GM18868 (cell line): ENCODE data around the gene MYLIP.

Experiments
- ATAC-seq: cut with Tn5 transposase; IDR thresholded peaks from one replicate; pipeline ENCODE4 v1.9.1; 2021; ENCODE audit warnings: mild to moderate bottlenecking, moderate library complexity; ENCODE audit not compliant: unreplicated experiment

Gene MYLIP

GRCh38 chr6:16128759-16129622, at the start of gene MYLIP:
Gene MYLIP (plus strand): TSS chr6:16129086. CDS start chr6:16129323, 237 bp downstream.
- peak; percentile 82 for ATAC-seq

DNA sequence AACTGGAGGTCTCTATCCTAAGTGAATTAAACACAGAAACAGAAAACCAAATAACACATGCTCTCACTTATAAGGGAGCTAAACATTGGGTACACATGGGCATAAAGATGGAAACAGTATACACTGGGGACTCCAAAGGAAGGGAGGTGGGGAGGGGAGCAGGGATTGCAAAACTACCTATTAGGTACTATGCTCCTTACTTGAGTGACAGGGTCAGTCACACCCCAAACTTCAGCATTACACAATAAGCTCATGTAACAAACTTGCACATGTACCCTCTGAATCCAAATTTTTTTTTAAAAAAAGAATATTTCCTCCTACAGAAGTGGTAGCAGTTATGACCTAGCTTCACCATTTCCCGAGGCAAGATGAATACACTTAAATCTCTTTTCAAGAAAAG, 49.5 kb upstream of the MYLIP start:
- ATAC-seq: no peak

DNA sequence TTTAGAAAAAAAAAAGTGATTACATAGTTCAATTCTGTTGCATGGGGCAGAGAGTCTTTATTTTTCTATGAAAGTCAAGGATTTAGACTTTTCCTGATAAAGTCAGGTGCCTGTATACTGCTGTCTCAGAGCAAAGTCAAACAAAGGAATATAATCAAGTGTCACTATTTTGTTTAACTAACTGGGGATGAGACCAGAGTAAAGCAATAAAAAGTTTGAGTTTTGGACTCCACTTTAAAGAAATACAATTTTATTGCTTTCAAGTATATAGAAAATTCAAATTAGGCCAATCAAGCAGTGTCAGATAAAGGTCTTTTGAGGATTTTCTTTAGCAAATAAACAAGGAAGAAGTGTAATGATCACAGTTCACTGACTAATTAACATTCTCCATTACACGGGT, 48.7 kb upstream of the MYLIP start:
- ATAC-seq: no peak

DNA sequence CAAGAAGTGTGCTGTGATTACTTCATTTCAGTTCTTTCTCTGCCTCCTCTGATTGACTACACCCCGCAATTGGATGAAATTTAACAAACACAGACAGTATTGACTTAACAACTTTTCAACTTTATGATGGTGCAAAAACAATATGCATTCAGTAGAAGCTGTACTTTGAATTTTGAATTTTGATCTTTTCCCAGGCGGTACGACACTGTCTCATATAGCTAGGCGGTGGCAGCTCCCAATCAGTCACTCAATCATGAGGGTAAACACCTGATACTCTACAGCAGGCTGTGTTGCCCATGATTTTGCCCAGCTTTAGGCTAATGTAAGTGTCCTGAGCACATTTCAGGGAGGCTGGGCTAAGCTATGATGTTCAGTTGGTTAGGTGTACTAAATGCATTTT, 47.6 kb upstream of the MYLIP start:
- no peak for ATAC-seq

DNA sequence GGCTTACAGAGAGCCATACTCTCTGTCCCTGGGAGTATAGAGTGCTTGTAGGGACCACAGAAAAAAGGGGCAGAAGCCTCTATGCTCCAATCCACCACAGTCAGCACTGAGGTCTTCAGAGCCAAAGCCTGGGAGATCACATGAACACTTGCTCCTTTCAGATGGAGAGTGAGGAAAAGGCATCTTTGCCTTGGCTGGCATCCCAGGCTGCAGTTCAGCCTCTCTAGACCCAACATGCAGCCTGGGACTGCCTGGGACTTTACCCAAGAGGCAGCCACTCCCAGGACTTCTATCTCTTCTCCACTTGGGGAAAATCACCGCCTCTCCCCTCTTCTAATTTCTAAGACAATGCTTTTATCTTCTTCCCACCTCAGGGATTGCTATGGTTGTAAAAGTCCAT, 46.5 kb upstream of the MYLIP start:
- ATAC-seq: no peak

DNA sequence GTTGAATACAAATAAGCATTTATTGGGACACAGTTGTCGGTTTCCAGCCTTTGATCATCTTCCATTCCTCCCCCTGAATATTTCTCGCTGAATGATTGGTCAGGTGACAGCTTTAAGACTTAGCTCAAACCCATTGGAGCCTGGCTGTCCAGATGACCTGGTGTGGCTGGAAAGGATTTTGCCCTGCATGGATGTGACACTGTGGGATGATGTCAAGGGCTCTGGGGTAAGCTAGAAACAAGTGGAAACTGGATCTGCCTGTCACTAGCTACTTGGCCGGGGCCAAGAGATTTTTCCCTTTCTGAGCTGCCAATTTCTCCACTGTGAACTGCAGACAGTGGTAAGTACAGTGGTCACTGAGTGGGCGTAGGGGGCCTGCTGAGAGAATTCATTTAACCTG, 41.9 kb upstream of the MYLIP start:
- ATAC-seq: no peak

DNA sequence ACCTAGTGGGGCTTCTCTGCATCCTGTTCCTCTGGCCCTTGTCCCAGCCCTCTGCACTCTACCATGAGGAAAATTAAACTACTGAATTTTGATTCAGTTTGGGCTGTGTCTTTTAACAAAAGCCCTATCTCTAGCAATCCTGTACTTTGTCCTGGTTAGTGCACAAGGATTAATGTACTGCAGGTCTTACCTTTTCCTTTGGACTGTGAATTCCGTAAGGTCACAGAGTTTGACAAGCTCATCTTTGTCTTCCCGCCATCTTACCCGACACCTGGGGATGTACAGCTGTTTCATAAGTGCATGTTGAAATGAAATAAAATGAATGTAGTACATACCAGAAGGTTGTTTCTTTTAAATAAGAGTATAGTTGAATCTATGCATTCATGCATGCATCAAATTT, 41.5 kb upstream of the MYLIP start:
- no peak for ATAC-seq

DNA sequence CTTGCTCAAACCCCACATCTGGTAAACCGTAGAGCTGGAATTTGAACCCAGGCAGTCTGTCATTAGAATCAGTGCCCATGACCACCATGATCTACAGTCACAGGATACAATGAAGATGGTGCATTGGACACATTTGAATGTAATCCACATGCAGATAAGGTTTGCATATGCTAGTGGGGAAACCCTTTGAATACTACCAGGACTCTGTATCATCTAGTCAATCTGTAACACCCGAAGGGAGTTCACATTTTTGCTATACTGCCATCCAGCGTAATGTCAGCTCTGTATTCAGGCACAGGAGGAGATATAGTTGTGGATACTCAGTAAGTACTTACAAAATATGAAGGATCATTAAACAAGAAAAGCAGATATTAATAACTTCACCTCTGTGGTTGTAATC, 40.5 kb upstream of the MYLIP start:
- no peak for ATAC-seq

DNA sequence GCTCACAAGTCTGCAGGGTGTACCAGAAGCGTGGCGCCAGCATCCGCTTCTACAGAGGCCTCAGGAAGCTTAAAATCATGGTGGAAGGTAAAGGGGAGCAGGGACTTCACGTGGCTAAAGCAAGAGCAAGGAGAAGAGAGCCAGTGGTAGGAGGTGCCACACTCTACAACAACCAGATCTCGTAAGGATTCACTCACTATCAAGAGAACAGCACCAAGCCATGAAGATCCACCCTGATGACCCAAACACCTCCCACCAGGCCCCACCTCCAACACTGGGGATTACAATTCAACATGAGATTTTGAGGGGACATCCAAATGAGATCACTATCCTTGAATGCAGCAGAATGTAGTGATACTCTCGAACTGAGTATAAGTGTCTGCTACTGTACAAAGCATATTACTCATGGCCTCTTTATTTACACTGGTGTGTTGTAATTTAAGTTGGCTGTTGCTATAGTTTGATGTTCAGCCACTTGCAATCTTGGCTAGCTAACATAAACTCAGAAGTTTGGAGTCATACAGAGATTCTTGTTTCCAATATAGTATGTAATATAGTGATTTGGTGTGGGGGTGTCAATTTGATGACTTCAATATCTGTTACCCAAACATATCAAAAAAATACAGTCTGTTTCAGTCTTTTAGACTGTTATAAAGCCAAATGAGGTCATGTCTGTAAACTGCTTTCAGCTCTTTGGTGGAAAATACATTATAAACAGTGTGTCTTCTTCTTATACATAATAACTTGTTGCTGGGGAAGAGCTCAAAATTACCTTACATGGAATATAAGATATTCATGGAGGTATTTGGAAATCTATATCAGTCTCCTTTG, 39.4 kb upstream of the MYLIP start:
- ATAC-seq: no peak

DNA sequence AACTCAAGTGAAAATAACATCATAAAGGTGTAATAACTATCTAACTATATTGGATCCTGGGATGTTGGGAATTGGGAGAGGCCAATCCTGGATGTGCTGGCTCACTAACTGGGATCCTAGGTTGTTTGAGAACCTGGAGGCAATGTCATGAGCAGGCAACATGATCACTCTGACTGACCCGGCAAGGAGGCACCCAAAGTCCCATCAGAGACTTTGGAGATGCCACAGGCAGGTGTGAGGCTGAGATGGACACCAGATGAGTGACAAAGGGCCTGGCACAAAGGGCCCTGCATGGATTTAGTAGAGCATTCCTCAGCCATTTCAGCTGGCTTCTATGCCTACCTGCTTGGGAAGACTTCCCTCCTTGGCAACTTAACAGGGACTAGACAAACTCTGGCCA, 38.4 kb upstream of the MYLIP start:
- ATAC-seq: no peak

- ATAC-seq: no peak
Measured at GRCh38 chr6:16090920-16091319, 38.0 kb upstream of the MYLIP start.

GRCh38 chr6:16092140-16092539, 36.7 kb upstream of the MYLIP start:
- ATAC-seq: no peak

- ATAC-seq: no peak
Measured at GRCh38 chr6:16092990-16093389, 35.9 kb upstream of the MYLIP start.

DNA sequence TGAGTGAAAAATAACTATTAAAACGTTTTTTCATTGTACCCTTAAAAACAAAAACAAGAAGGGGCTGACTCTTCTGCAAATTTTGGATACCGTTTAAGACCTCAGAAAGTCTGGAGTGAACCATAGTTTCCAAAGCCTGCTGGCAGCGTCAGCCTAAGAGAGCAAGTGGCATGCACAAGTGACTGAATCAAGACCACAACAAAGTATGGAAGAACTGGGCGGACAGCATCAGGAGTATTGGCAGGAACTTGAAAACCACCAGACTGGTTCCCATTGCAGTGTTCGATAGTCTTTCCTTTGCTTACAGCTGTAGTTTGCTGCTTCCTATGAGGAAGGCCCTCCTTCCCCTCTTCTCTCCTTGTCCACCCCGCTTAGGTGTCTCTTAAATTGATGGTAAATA, 33.7 kb upstream of the MYLIP start:
- no peak for ATAC-seq

GRCh38 chr6:16097382-16098171, 31.3 kb upstream of the MYLIP start:
- no peak for ATAC-seq

- ATAC-seq: no peak
Measured at GRCh38 chr6:16098211-16098610, 30.7 kb upstream of the MYLIP start.

GRCh38 chr6:16102208-16102607, 26.7 kb upstream of the MYLIP start:
- no peak for ATAC-seq

GRCh38 chr6:16103722-16104121, 25.2 kb upstream of the MYLIP start:
- no peak for ATAC-seq

- no peak for ATAC-seq
Measured at GRCh38 chr6:16104624-16105433, 24.1 kb upstream of the MYLIP start.

DNA sequence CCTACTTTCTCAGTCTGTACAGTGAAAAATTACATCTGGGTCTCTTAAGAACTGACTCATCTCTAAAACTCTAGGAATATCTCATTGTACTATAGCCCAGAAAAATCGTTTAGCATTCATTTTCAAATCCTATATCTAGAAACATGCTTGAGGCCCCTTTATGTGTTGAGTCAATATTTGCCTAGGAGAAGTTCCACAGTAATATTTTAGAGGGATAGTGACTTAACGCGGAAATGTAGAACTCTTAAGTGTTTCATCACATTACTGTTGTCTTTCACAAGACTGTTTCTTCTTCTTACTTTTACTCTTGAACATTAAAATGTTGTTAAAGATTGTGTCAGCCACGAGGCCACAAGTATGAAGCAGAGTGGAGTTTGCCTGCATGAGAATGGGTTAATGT, 23.0 kb upstream of the MYLIP start:
- ATAC-seq: no peak
